GM18520 (cell line): Measurements from ENCODE around the gene IRX4.

ENCODE experiments used
- ATAC-seq: cut with Tn5 transposase; IDR thresholded peaks from one replicate; pipeline ENCODE4 v1.9.1; 2021; ENCODE audit not compliant: unreplicated experiment

The IRX4 gene

GRCh38 chr5:1840741-1841521 lies 41.8 kb downstream of the IRX4 start:
- ATAC-seq, result no peak

- no peak for ATAC-seq
Observed at GRCh38 chr5:1840071-1840547, 42.6 kb downstream of the IRX4 start.

GRCh38 chr5:1838013-1838412 lies 44.7 kb downstream of the IRX4 start:
- no peak for ATAC-seq

- no peak for ATAC-seq
Observed at GRCh38 chr5:1836891-1837880, 45.5 kb downstream of the IRX4 start.

- ATAC-seq, result no peak
Observed at GRCh38 chr5:1836176-1836890, 46.4 kb downstream of the IRX4 start.

GRCh38 chr5:1835431-1835830 lies 47.3 kb downstream of the IRX4 start:
- ATAC-seq, result no peak

GRCh38 chr5:1834721-1835429 lies 47.9 kb downstream of the IRX4 start:
- no peak for ATAC-seq

GRCh38 chr5:1834022-1834551 lies 48.6 kb downstream of the IRX4 start:
- ATAC-seq, result no peak

- ATAC-seq, result no peak
Observed at GRCh38 chr5:1833264-1834021, 49.3 kb downstream of the IRX4 start.

- ATAC-seq, result no peak
Observed at GRCh38 chr5:1832511-1833250, 50.0 kb downstream of the IRX4 start.

- ATAC-seq, result no peak
Observed at GRCh38 chr5:1831677-1832313, 50.9 kb downstream of the IRX4 start.

GRCh38 chr5:1831257-1831656 lies 51.5 kb downstream of the IRX4 start:
- no peak for ATAC-seq

GRCh38 chr5:1830571-1831228 lies 52.0 kb downstream of the IRX4 start:
- ATAC-seq, result no peak

- ATAC-seq, result no peak
Observed at GRCh38 chr5:1827886-1828397, 54.8 kb downstream of the IRX4 start.
